OCI-LY3 (cell line): ENCODE results near the gene SNED1.

ENCODE experiments used
- H2AFZ ChIP-seq: fragments of 200-600, 300-600 bp; shearing (Covaris generic); 2 replicates; pipeline ENCODE4 v1.6.0; 2014; ENCODE audit warnings: antibody characterized with exemption, low read depth, low read length
- H3K27ac ChIP-seq: fragments of 200-600, 300-600 bp; sonication (generic); 2 replicates; pipeline ENCODE4 v1.5.1; 2014; ENCODE audit warnings: mild to moderate bottlenecking, low read length, moderate library complexity, mixed read lengths
- H3K27me3 ChIP-seq: fragments of 200-600, 300-600 bp; sonication (generic); 2 replicates; pipeline ENCODE4 v1.6.1; 2014; ENCODE audit warnings: low read depth, low read length, mixed read lengths
- H3K36me3 ChIP-seq: fragments of 200-600, 300-600 bp; sonication (generic); replicated peaks from 2 replicates; pipeline ENCODE3; 2014; ENCODE audit warnings: low read depth, low read length, mixed read lengths
- H3K4me1 ChIP-seq: fragments of 300-600, 200-600 bp; sonication (generic); 2 replicates; pipeline ENCODE4 v1.6.1; 2014; ENCODE audit warnings: low read length, mixed read lengths
- H3K4me2 ChIP-seq: fragments of 200-600, 300-600 bp; sonication (generic); 2 replicates; pipeline ENCODE4 v1.6.1; 2014; ENCODE audit warnings: low read length, mixed read lengths
- H3K4me3 ChIP-seq: fragments of 300-600, 200-600 bp; sonication (generic); 2 replicates; pipeline ENCODE4 v1.5.1; 2014; ENCODE audit warnings: antibody characterized with exemption, mild to moderate bottlenecking, low read length, moderate library complexity
- H3K79me2 ChIP-seq: fragments of 300-600, 200-600 bp; shearing (Covaris generic); 2 replicates; pipeline ENCODE4 v1.6.1; 2014; ENCODE audit warnings: mild to moderate bottlenecking, low read length, mixed read lengths
- H3K9ac ChIP-seq: fragments of 300-600, 200-600 bp; shearing (Covaris generic); 2 replicates; pipeline ENCODE4 v1.6.0; 2014; ENCODE audit warnings: mild to moderate bottlenecking, low read length, moderate library complexity
- H3K9me3 ChIP-seq: fragments of 200-600, 300-600 bp; shearing (Covaris generic); 2 replicates; pipeline ENCODE4 v1.6.1; 2014; ENCODE audit warnings: low read length, mixed read lengths; ENCODE audit not compliant: insufficient read depth
- H4K20me1 ChIP-seq: fragments of 200-600, 300-600 bp; sonication (generic); 2 replicates; pipeline ENCODE4 v1.6.1; 2016; ENCODE audit warnings: low read length, mixed read lengths; ENCODE audit not compliant: insufficient read depth
- EZH2phosphoT487 ChIP-seq: fragments of 200-600 bp; shearing (Covaris generic); IDR thresholded peaks from 2 replicates; pipeline ENCODE4 v1.6.1; 2018; ENCODE audit warnings: antibody characterized with exemption, mixed run types, low read depth
- TF ChIP-seq, protein P1 (sequence below): fragments of 200-600, 300-600 bp; sonication (generic); IDR thresholded peaks from 2 replicates; pipeline ENCODE4 v1.5.1; 2014; ENCODE audit warnings: antibody characterized with exemption, low read length, low read depth

The SNED1 gene

DNA sequence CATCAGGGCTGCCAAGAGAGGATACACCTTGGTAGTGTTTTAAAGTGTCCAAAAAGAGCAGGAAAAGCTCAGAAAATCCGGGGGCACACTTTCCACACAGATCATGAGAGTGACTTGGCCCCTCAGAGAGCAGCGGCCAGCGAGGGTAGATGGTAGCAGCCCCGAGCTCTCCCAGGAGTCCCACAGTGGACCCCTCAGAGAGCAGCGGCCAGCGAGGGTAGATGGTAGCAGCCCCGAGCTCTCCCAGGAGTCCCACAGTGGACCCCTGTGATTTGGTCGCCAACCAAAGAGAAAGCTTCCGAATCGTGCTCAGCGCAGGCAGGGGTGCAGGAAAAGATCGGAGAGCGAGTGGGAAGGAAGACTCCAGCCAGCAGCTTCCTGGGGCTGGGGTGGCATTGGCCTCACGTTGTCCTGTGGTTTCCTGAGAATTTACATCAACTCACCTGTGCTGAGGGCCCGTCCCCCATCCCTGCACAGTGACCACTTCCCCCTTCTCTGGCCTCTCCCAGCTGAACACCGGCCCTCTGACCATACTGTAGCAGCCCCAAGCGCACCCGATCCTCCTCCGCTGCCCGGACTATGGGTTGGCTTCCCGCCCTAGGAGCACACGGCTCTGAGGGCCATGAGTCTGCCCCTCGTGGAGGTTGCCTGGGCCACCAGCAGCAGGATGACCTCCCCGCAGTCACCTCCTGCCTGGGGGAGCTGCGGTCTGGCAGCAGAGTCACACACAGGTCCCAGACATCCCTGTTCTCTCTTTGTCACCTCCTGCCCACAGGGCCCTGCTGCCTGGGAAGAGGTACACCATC lies 69.9 kb downstream of the SNED1 start:
- no peak overlapping the region for H3K4me3 ChIP-seq
- H3K36me3 ChIP-seq = no peaks in the 10 kb centered on the region
- no peaks in the 10 kb centered on the region for H3K27me3 ChIP-seq
- peaks cover 4% of the 10 kb centered on the region for H3K4me1 ChIP-seq
- H4K20me1 ChIP-seq = no peaks in the 10 kb centered on the region
- no peak overlapping the region for H3K27ac ChIP-seq
- H3K79me2 ChIP-seq = no peaks in the 10 kb centered on the region
- H3K9me3 ChIP-seq = no peaks in the 10 kb centered on the region
- H3K9ac ChIP-seq = no peak overlapping the region
- no peak overlapping the region for H3K4me2 ChIP-seq
- no peak for TF ChIP-seq EZH2phosphoT487
- TF ChIP-seq, protein P1, sequence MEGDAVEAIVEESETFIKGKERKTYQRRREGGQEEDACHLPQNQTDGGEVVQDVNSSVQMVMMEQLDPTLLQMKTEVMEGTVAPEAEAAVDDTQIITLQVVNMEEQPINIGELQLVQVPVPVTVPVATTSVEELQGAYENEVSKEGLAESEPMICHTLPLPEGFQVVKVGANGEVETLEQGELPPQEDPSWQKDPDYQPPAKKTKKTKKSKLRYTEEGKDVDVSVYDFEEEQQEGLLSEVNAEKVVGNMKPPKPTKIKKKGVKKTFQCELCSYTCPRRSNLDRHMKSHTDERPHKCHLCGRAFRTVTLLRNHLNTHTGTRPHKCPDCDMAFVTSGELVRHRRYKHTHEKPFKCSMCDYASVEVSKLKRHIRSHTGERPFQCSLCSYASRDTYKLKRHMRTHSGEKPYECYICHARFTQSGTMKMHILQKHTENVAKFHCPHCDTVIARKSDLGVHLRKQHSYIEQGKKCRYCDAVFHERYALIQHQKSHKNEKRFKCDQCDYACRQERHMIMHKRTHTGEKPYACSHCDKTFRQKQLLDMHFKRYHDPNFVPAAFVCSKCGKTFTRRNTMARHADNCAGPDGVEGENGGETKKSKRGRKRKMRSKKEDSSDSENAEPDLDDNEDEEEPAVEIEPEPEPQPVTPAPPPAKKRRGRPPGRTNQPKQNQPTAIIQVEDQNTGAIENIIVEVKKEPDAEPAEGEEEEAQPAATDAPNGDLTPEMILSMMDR = no peak
- H2AFZ ChIP-seq = no peak overlapping the region

DNA sequence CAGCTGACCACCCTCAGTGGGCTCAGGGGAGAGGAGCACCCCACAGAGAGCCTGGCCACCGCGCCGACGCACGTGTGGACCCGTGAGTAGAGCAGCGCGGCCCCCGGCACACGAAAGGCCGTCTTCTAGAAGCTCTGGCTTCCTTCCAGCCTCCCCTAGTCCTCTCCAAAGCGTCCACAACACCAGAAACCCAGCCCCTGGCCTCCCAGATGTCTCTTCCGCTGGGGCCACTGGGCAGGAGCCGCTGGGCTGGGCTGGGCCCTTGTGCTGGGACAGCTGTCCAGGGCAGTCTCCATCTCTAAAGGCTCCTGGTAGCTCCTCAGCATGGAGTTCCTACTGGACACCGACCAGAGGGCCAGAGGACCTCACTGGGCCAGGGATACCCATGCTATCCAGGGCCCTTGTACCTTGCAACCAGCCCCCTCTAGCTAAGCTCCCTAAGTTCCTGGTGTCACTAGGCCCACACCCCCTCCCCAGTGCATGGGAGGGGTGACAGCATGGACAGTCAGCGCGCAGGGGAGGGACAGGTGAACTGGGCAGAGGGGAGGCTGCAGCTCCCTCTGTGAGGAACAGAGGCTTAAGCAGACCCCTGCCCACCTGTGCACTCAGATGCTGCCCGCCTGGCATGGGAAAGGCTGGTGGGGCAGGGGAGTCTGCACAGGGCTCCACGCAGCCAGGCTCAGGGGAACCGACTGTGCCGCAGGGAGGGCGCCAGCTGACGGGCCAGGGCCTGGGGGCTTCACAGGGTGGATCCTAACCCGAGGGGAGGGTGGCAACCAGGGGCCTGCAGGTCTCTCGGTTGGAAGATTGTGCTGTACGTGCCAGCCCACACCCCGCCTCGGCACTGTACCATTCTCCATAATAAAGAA lies 70.8 kb downstream of the SNED1 start:
- H3K79me2 ChIP-seq = no peaks in the 10 kb centered on the region
- H3K9me3 ChIP-seq = no peaks in the 10 kb centered on the region
- no peak overlapping the region for H3K4me2 ChIP-seq
- no peak overlapping the region for H3K4me3 ChIP-seq
- peaks cover 9% of the 10 kb centered on the region for H3K4me1 ChIP-seq
- no peak overlapping the region for H3K9ac ChIP-seq
- no peak overlapping the region for H3K27ac ChIP-seq
- H3K36me3 ChIP-seq = no peaks in the 10 kb centered on the region
- no peaks in the 10 kb centered on the region for H4K20me1 ChIP-seq
- H3K27me3 ChIP-seq = no peaks in the 10 kb centered on the region
- no peak for TF ChIP-seq EZH2phosphoT487
- TF ChIP-seq, protein P1 = no peak
- no peak overlapping the region for H2AFZ ChIP-seq

DNA sequence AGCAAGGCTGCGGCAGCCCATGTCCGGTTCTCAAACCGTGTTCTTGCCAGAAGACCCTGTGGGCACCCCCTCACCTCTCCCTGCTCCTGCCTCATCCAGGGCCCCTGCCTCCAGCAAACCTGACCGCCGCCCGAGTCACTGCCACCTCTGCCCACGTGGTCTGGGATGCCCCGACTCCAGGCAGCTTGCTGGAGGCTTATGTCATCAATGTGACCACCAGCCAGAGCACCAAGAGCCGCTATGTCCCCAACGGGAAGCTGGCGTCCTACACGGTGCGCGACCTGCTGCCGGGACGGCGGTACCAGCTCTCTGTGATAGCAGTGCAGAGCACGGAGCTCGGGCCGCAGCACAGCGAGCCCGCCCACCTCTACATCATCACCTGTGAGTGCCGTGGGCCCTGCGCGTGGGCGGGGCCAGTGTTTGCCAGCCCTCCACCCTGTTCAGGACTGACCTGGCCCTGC lies 71.4 kb downstream of the SNED1 start:
- TF ChIP-seq, protein P1 = no peak
- TF ChIP-seq EZH2phosphoT487 = no peak
- Histone ChIP-seq H3K9me3 (no peaks in the 10 kb centered on the region), H3K4me2 (no peak overlapping the region), H2AFZ (no peak overlapping the region), H3K27ac (no peak overlapping the region), H3K9ac (no peak overlapping the region), H3K4me3 (no peak overlapping the region), H3K27me3 (no peaks in the 10 kb centered on the region), H3K79me2 (no peaks in the 10 kb centered on the region), H3K4me1 (peaks cover 6% of the 10 kb centered on the region), H3K36me3 (no peaks in the 10 kb centered on the region), H4K20me1 (no peaks in the 10 kb centered on the region)

DNA sequence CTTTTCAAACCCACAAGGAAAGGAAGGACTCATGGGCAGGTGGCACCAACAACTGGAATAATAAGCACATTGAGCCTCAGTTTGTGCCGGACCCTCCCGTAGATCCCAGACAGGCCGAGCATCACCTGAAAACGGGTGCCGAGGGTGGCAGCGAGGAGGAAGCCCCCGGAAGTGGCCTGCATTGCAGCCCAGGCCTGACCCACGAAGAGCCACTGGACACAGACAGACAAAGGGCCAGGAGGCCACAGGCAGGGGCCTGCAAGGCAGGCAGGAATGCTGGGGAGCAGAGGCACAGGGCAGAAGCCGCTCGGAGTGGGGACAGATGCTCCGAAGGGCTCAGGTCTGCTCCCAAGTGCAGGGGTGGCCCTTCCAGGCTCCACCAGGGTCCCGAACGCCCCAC lies 71.9 kb downstream of the SNED1 start:
- no peak overlapping the region for H3K4me2 ChIP-seq
- no peak overlapping the region for H3K27ac ChIP-seq
- H4K20me1 ChIP-seq = no peaks in the 10 kb centered on the region
- H3K9me3 ChIP-seq = no peaks in the 10 kb centered on the region
- H3K9ac ChIP-seq = no peak overlapping the region
- no peak for TF ChIP-seq EZH2phosphoT487
- TF ChIP-seq, protein P1 = no peak
- no peaks in the 10 kb centered on the region for H3K36me3 ChIP-seq
- H3K4me3 ChIP-seq = no peak overlapping the region
- no peak overlapping the region for H2AFZ ChIP-seq
- no peaks in the 10 kb centered on the region for H3K27me3 ChIP-seq
- H3K4me1 ChIP-seq = peaks cover 6% of the 10 kb centered on the region
- no peaks in the 10 kb centered on the region for H3K79me2 ChIP-seq
